ENCODE data around the gene CCNB2.

The CCNB2 gene

GRCh38 chr15:59165726-59166125 is 60.8 kb downstream of the CCNB2 start:
- Histone ChIP-seq H3K4me1 (ENCODE audit: low read length) (peaks cover 16% of the 10 kb centered on the region), H3K36me3 (replicated peaks; ENCODE audit: low read depth, low read length) (no peaks in the 10 kb centered on the region), H3K4me2 (ENCODE audit: low read length) (no peak overlapping the region), H3K9me3 (ENCODE audit: insufficient read depth, low read length) (no peaks in the 10 kb centered on the region), H3K79me2 (ENCODE audit: low read length) (no peaks in the 10 kb centered on the region), H2AFZ (ENCODE audit: low read depth, low read length) (no peak overlapping the region), H3K9ac (ENCODE audit: low read length) (no peak overlapping the region), H3K27ac (ENCODE audit: low read length) (0 out of 2 replicates have a peak overlapping the region, but pooled peaks have one; percentile 3), H3K27me3 (ENCODE audit: low read depth, low read length) (no peaks in the 10 kb centered on the region), H4K20me1 (ENCODE audit: insufficient read depth, low read length) (no peaks in the 10 kb centered on the region), H3K4me3 (ENCODE audit: low read length) (no peak overlapping the region)
- no peak for TF ChIP-seq CTCF (IDR thresholded peaks at IDR 0.05; ENCODE audit: low read depth, low read length)

- H3K27ac ChIP-seq (ENCODE audit: low read length): 0 out of 2 replicates have a peak overlapping the region, but pooled peaks have one; percentile 3
- no peaks in the 10 kb centered on the region for H3K9me3 ChIP-seq (ENCODE audit: insufficient read depth, low read length)
- no peak overlapping the region for H3K4me3 ChIP-seq (ENCODE audit: low read length)
- H3K79me2 ChIP-seq (ENCODE audit: low read length): no peaks in the 10 kb centered on the region
- H4K20me1 ChIP-seq (ENCODE audit: insufficient read depth, low read length): no peaks in the 10 kb centered on the region
- H3K36me3 ChIP-seq (replicated peaks; ENCODE audit: low read depth, low read length): no peaks in the 10 kb centered on the region
- H3K4me1 ChIP-seq (ENCODE audit: low read length): peaks cover 16% of the 10 kb centered on the region
- no peak overlapping the region for H3K9ac ChIP-seq (ENCODE audit: low read length)
- no peak for TF ChIP-seq EZH2phosphoT487 (IDR thresholded peaks at IDR 0.05; ENCODE audit: low read depth)
- H3K27me3 ChIP-seq (ENCODE audit: low read depth, low read length): no peaks in the 10 kb centered on the region
- no peak overlapping the region for H3K4me2 ChIP-seq (ENCODE audit: low read length)
- H2AFZ ChIP-seq (ENCODE audit: low read depth, low read length): no peak overlapping the region
Observed at GRCh38 chr15:59166166-59166565, 61.2 kb downstream of the CCNB2 start.

- no peak overlapping the region for H3K4me3 ChIP-seq (ENCODE audit: low read length)
- TF ChIP-seq EZH2phosphoT487 (IDR thresholded peaks at IDR 0.05; ENCODE audit: low read depth) (no peak), CTCF (IDR thresholded peaks at IDR 0.05; ENCODE audit: low read depth, low read length) (no peak)
- no peaks in the 10 kb centered on the region for H3K27me3 ChIP-seq (ENCODE audit: low read depth, low read length)
- peaks cover 16% of the 10 kb centered on the region for H3K4me1 ChIP-seq (ENCODE audit: low read length)
- H3K9me3 ChIP-seq (ENCODE audit: insufficient read depth, low read length): no peaks in the 10 kb centered on the region
- no peak overlapping the region for H3K9ac ChIP-seq (ENCODE audit: low read length)
- H3K4me2 ChIP-seq (ENCODE audit: low read length): no peak overlapping the region
- H3K79me2 ChIP-seq (ENCODE audit: low read length): no peaks in the 10 kb centered on the region
- H3K36me3 ChIP-seq (replicated peaks; ENCODE audit: low read depth, low read length): no peaks in the 10 kb centered on the region
- no peaks in the 10 kb centered on the region for H4K20me1 ChIP-seq (ENCODE audit: insufficient read depth, low read length)
- no peak overlapping the region for H2AFZ ChIP-seq (ENCODE audit: low read depth, low read length)
- H3K27ac ChIP-seq (ENCODE audit: low read length): no peak overlapping the region
Observed at GRCh38 chr15:59166601-59167265, 61.8 kb downstream of the CCNB2 start.

GRCh38 chr15:59168536-59168935 is 63.6 kb downstream of the CCNB2 start:
- H3K27me3 ChIP-seq (ENCODE audit: low read depth, low read length): no peaks in the 10 kb centered on the region
- no peak overlapping the region for H3K4me2 ChIP-seq (ENCODE audit: low read length)
- H2AFZ ChIP-seq (ENCODE audit: low read depth, low read length): no peak overlapping the region
- H3K9me3 ChIP-seq (ENCODE audit: insufficient read depth, low read length): no peaks in the 10 kb centered on the region
- no peaks in the 10 kb centered on the region for H4K20me1 ChIP-seq (ENCODE audit: insufficient read depth, low read length)
- TF ChIP-seq CTCF (IDR thresholded peaks at IDR 0.05; ENCODE audit: low read depth, low read length) (no peak), EZH2phosphoT487 (IDR thresholded peaks at IDR 0.05; ENCODE audit: low read depth) (no peak)
- no peak overlapping the region for H3K9ac ChIP-seq (ENCODE audit: low read length)
- no peaks in the 10 kb centered on the region for H3K79me2 ChIP-seq (ENCODE audit: low read length)
- H3K27ac ChIP-seq (ENCODE audit: low read length): no peak overlapping the region
- no peak overlapping the region for H3K4me3 ChIP-seq (ENCODE audit: low read length)
- peaks cover 16% of the 10 kb centered on the region for H3K4me1 ChIP-seq (ENCODE audit: low read length)
- peaks cover 5% of the 10 kb centered on the region for H3K36me3 ChIP-seq (replicated peaks; ENCODE audit: low read depth, low read length)
